LNCaP clone FGC (cell line): ENCODE results near the gene RASAL1.

Experiments
- DNase-seq: peaks from one replicate; pipeline ENCODE4 v3.0.0-alpha.2; 2011; ENCODE audit warnings: low read depth
- H3K4me3 ChIP-seq: 2 replicates; pipeline ENCODE4 v1.5.1; 2011; ENCODE audit warnings: mild to moderate bottlenecking, low read depth, low read length, control low read depth
- CTCF ChIP-seq: IDR thresholded peaks from 2 replicates; pipeline ENCODE4 v1.5.1; 2012; ENCODE audit warnings: mild to moderate bottlenecking; ENCODE audit not compliant: control insufficient read depth, insufficient read depth; ENCODE audit errors: extremely low read depth

RASAL1 gene

GRCh38 chr12:113155060-113155459 lies 19.5 kb upstream of the RASAL1 start:
- no peak for TF ChIP-seq CTCF
- DNase-seq = no peak

GRCh38 chr12:113154351-113154973 lies 18.9 kb upstream of the RASAL1 start:
- no peak for DNase-seq
- no peak for TF ChIP-seq CTCF
- no peak overlapping the region for H3K4me3 ChIP-seq

More at GRCh38 chr12:113155060-113155459, 19.5 kb upstream of the RASAL1 start:
- no peak overlapping the region for H3K4me3 ChIP-seq

GRCh38 chr12:113152835-113153814 lies 17.6 kb upstream of the RASAL1 start:
- peak overlapping the region; percentile 46 for H3K4me3 ChIP-seq
- peak; percentile 63 for DNase-seq
- TF ChIP-seq CTCF = peak; percentile 74

GRCh38 chr12:113152196-113152834 lies 16.8 kb upstream of the RASAL1 start:
- no peak for DNase-seq
- peak overlapping the region; percentile 46 for H3K4me3 ChIP-seq
- no peak for TF ChIP-seq CTCF

GRCh38 chr12:113151655-113152054 lies 16.1 kb upstream of the RASAL1 start:
- no peak overlapping the region for H3K4me3 ChIP-seq
- TF ChIP-seq CTCF = no peak
- no peak for DNase-seq

- no peak for TF ChIP-seq CTCF
- no peak within 1 kb of the TSS for H3K4me3 ChIP-seq
- DNase-seq = no peak
Measured at GRCh38 chr12:113149361-113150150, 14.0 kb upstream of the RASAL1 start, which contains the start of gene CFAP73. Gene CFAP73, plus strand, starts transcription at chr12:113149724. Its CDS starts 134 bp downstream, at chr12:113149858.
